OCI-M1 (cell line): Measurements from ENCODE around the gene CALHM3.

ENCODE experiments used
- DNase-seq: peaks from one replicate; lab custom pipeline; 2025; lab: John Stamatoyannopoulos, UW

The CALHM3 gene

DNA sequence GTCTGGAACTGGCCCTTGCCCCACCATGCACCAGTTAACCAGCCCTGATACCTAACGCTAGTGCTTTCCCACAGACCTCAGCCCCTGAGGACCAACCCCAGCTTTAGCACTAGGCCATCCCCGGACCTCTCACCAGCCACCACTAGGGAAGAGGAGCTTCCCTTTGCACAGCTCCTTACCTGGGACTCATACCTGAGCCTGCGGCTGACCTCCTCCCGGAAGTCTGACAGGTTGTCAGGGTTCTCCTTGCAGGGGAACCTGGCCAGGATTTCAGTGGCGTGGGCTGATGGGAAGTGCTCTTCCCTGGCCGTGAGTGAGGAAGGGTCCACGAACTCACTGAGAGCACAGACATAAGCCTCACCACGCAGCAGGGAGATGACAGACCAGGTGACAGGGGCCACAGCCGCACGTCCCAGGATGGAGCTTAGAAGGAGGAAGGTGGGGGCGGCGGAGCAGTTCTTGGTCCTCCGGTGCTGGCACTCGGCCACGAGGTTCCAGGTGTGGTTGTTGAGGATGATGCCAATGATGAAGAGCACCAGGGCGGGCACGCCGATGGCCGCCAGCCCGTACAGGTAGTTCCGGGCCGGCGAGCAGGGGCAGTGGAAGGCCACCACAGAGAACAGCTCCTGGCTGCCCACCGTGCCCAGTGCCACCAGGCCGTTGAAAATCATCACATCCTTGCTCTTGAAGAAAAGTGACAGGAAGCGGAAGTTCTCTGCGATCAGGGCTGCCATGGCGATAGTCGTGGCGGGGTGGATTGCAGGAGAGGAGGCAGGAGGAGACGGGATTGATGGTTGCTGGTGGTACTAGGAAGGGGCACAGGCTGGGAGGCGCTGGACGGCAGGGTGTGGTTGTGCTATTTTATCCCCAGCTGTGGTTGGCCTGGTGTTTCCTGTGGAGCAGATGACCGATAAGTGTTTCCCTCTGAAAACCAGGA is 29.6 kb downstream of the CALHM3 start:
- no peak for DNase-seq

DNA sequence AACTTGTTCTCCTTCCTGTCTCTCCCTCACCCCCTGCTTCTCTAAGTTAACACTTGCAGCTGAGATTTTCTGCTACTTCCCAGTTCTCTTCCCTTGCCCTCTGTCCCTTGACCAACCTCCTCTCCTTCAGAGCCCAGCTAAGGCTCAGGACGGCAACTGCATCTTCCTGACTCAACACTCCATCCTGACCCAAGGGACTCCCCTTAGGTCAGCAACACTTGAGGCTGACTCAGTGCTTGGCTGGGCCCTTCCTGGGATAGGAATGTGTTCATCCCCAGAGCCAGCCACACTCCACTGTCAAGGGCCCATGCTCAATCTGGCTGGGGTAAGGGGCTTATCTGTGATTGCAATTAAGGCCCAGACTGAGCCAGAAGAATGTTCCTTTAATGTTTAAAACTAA is 30.3 kb downstream of the CALHM3 start:
- no peak for DNase-seq

DNA sequence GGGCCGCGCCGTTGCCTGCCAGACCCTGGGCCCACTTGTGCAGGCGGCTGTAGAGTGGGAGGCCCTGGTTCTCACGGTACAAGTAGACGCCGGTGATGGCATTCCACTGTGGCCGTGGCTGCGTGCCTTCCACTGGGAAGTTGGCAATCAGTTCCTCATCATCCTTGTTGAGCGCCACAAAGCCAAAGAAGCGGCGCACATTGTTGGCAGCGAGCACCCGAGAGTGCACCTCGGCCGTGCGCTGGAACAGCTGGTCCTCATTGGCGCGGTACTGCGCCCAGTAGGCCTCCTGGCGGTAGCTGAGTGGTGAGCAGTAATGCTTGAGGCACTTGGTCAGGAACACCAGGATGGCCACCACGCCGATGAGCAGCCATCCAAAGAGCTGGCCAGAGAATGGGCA is 31.9 kb downstream of the CALHM3 start:
- no peak for DNase-seq

DNA sequence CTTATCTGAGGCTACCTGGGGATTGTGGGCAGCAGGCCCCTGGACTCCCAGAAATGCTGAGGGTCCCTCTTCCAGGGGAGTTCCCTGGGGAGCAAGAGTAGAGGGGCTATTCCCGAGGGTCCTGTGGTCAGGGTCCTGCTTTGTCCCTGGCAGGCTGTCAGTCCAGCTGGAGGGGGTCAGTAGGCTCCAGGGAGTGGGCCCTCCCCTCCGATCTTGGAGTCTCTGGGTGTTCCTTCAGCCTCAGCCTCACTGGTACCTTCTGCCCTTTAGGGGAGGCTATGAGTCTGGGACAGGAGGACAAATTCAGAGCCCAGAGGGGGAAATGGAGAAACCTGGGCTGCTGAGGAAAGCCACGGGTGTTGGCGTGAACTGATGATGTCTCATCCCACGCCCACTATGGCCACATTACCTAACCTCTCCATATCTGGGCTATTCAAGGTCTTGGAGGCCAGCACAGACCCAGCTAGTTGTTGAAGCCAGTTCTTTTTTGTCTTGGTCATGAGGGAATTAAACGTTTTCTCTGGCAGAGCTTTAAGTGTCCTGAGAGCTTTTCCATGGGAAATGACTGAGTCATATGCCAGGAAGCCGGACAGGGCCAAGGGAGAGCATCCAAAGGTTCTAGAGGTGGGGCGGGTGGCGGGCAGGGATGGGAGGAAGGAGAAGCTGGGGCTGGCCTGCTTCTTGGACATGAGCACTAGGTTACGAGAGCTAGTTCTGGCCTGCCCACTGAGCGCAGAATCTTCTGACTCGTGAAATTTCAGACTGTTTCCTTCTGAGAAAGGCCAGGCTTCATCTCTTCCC is 33.1 kb downstream of the CALHM3 start:
- DNase-seq, result no peak

DNA sequence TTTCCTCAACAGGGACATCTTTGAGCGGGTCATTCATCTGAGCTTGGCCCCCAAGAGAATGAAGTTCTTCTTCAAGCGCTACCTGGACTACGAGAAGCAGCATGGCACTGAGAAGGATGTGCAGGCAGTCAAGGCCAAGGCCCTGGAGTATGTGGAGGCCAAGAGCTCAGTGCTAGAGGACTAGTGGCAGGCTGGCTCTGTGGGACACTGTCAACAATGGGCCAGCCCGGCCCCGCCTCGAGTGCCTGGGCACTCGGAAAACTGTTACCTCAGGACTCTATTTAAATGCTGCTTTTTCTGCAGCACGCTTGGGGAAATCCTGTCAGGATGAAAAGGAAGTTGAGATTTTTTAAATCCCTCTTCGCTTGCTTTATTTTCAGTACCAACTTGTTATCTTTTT is 33.7 kb downstream of the CALHM3 start:
- no peak for DNase-seq

DNA sequence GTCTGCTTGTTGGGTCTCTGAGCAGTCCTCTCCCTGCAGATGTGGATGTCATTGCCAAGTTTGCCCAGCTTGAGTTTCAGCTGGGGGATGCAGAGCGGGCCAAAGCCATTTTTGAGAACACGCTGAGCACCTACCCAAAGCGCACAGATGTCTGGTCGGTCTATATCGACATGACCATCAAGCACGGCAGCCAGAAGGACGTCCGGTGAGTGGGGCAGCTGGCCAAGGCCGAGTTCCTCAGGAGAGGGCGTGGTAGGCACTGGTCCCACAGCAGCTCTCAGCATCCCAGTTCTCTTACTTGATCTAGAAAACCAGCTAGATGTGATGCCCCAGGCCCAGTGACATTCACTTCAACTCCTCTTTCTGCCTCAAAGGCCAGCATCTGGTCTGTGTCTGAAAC is 34.6 kb downstream of the CALHM3 start:
- DNase-seq, result no peak

- no peak for DNase-seq
These were observed 35.4 kb downstream of the CALHM3 start for GRCh38 chr10:103443475-103444185.

DNA sequence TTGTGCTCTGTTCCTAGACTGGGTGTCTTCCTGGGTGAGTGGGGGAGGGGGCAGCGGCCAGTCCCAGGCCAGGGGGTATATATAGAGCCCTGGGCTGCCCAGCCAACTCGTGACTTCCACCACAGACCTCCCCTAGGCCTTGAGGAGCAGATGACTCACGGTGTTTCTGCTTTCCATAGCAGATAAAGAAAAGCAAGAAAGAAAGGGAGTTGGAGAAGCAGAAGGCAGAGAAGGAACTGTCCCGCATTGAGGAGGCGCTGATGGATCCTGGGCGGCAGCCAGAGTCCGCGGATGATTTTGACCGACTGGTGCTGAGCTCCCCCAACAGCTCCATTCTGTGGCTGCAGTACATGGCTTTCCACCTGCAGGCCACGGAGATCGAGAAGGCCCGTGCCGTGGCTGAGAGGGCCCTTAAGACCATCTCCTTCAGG is 37.0 kb downstream of the CALHM3 start:
- no peak for DNase-seq

- no peak for DNase-seq
These were observed 37.4 kb downstream of the CALHM3 start for GRCh38 chr10:103441611-103442010.

DNA sequence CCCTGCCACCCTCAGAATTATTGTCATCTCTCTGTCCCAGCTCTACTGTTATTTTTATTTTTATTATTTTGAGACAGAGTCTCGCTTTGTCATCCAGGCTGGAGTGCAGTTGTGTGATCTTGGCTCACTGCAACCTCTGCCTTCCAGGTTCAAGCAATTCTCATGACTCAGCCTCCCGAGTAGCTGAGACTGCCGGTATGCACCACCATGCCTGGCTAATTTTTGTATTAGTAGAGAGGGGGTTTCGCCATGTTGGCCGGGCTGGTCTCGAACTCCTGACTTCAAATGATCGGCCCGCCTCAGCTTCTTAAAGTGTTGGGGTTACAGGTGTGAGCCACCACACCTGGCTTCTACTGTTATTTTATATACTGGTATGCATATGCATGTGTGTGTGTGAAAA is 37.8 kb downstream of the CALHM3 start:
- no peak for DNase-seq

GRCh38 chr10:103440416-103440815 is 38.6 kb downstream of the CALHM3 start:
- no peak for DNase-seq

GRCh38 chr10:103439776-103440175 is 39.3 kb downstream of the CALHM3 start:
- DNase-seq, result no peak

GRCh38 chr10:103433858-103434257 is 45.2 kb downstream of the CALHM3 start:
- DNase-seq, result no peak

DNA sequence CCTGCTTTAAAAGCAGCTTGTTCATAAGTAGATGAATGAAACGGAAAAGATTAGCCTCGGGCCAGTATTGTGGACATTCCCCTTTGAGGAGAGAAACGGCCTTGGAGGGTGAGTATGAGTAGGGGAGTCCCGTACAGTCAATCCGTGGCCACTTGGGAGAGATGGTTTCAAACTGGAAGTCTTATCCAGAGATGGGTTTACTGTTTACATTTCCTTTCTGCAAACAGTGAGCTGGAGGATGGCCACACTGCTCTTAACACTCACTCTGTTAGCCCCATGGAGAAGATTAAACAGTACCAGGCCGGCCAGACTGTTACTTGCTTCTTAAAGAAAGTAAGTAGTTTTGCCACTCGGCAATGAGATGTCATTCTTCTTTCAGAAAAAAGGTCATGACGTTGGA is 47.1 kb downstream of the CALHM3 start:
- no peak for DNase-seq

DNA sequence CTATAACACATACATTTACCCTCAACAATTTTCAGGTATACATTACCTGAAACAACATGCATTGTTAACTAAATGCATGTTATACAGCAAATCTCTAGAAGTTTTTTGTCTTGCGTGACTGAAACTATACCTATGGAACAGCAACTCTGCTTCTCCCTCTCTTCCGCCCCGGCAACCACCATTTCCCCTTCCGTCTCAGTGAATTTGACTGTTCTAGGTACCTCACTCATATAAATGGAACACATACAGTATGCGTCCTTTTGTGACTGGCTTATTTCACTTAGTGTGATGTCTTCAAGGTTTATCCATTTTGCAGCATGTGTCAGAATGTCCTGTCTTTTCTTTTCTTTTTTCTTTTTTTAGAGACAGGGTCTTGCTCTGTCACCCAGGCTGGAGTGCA is 49.4 kb downstream of the CALHM3 start:
- no peak for DNase-seq

GRCh38 chr10:103428989-103429643 is 49.9 kb downstream of the CALHM3 start:
- DNase-seq, result no peak

- no peak for DNase-seq
These were observed 51.2 kb downstream of the CALHM3 start for GRCh38 chr10:103427866-103428265.

GRCh38 chr10:103423748-103424147 is 55.3 kb downstream of the CALHM3 start:
- no peak for DNase-seq
